Measurements from ENCODE around the gene GALNT13.
"Not testable (repeated sequence)": the region's sequence is repeated elsewhere in the genome, so short reads cannot be mapped to it uniquely, and the experiment has no call there.

The GALNT13 gene

GRCh38 chr2:154470376-154470775, 598.7 kb downstream of the GALNT13 start:
- no peak for DNase-seq (ENCODE audit: low read depth in 2 of 2, low spot score in 1 of 2)

DNA sequence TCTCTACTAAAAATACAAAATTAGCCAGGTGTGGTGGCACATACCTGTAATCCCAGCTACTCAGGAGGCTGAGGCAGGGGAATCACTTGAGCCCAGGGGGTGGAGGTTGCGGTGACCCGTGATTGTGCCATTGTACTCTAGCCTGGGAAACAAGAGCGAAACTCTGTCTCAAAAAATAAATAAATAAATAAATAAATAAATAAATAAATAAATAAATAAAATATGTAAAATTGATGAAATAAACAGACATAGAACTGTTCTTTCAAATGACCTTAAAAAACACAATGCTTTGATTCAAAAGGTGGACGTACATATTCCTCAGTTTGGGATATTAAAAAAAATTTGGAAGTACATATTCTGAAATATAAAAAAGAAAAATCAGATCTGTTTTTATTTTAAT, 599.8 kb downstream of the GALNT13 start:
- not testable (repeated sequence) for DNase-seq (ENCODE audit: low read depth in 2 of 2, low spot score in 1 of 2)

- no peak for DNase-seq (ENCODE audit: low read depth in 2 of 2, low spot score in 1 of 2)
Observed at GRCh38 chr2:154477319-154477718, 605.6 kb downstream of the GALNT13 start.

GRCh38 chr2:154480521-154480920, 608.8 kb downstream of the GALNT13 start:
- DNase-seq (ENCODE audit: low read depth in 2 of 2, low spot score in 1 of 2) = no peak

DNA sequence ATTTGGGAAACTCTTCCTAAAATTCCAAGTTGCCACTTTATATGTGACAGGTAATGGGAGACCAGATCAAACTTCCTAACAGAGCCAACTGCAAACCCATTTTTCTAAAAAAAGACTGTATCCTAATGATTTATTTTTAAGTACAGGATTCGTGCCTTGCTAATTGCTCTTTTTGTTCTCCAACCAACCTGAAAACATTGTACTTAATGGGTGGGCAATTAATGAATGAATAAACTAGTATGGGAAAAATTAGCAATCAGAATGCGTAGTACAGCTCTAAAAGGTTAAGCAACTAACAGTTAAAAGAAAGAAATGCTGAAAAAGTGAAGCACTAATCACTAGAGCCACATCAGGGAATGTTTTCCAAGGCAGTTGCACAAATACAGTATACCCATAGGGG, 609.6 kb downstream of the GALNT13 start:
- no peak for DNase-seq (ENCODE audit: low read depth in 2 of 2, low spot score in 1 of 2)

DNA sequence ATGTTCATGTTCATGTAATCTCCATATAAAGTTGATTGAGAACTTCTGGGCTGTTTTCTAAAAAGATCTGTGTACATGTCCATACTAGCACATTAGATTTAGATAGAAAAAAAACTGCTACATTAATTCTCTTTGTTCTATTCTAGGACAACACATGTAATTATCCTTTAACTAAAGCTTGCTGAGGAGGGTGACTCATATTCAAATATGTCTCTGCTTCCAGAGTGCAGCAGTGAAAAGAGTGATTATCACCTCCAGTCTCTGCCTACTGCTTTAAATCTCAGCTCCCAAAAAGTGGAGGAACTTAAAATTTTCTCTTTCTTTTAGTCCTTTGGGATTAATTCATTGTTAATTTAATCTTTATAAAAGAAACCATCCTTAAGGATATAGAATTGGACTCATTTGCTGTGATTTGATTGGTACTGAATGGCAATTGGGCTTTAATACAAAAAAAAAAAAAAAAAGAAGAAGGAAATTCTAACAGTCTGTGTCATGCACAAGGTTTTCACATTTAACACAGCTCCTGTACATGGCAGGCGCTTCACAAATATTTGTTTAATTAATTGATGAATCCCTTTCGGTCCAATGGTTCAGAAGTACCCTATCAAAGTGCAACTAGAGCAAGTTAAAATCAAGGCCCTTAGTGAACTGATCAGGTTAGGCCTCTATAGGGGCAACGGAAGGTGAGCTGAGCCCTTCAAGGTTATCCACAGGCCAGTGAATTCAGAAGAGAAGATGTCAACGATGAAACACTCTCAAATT, 612.8 kb downstream of the GALNT13 start:
- DNase-seq (ENCODE audit: low read depth in 2 of 2, low spot score in 1 of 2) = no peak

DNA sequence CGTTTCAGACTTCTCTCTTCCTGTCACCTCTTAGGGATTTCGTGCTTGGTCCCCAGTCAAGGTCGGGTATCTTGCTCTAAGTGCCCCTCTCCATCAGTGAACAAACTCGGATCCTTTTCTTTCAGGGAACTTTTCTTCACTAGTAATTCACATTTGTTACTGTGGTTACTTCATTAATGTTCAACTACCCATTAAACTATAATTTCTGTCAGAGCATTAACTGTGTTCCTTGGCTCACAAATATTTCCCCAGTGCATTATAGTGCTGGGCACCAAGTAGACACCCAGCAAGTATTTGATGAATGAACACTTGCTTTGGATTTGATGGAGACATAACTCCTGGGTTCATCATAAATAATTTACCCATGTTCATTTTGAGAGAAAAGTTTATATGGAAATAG, 617.1 kb downstream of the GALNT13 start:
- no peak for DNase-seq (ENCODE audit: low read depth in 2 of 2, low spot score in 1 of 2)

- no peak for DNase-seq (ENCODE audit: low read depth in 2 of 2, low spot score in 1 of 2)
Observed at GRCh38 chr2:154489266-154489858, 617.6 kb downstream of the GALNT13 start.

- DNase-seq (ENCODE audit: low read depth in 2 of 2, low spot score in 1 of 2) = no peak
Observed at GRCh38 chr2:154490530-154490929, 618.8 kb downstream of the GALNT13 start.

- no peak for DNase-seq (ENCODE audit: low read depth in 2 of 2, low spot score in 1 of 2)
Observed at GRCh38 chr2:154495455-154495868, 623.7 kb downstream of the GALNT13 start.

DNA sequence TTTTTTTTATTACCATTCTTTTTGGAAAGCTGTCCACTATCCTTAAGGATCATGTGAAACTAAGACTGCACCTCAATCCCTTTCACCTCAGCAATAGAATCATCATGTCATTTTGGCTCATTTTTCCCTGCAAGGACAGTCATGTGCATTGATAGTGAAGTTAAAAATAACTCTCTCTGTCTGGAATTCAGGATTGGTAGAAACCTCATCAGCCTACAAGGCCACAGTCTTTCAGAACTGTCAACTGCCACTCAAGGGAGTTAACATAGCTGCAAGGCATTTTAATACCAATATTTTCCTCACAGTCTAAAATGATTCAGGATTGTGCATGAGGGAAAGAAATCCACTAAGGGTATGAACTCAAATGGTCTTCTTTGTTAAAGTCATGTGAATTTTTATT, 625.3 kb downstream of the GALNT13 start:
- DNase-seq (ENCODE audit: low read depth in 2 of 2, low spot score in 1 of 2) = no peak
